GM12878 (cell line): ENCODE data around the gene OSBPL5.

Experiments used
- ATF2 ChIP-seq: IDR thresholded peaks from 2 replicates; pipeline ENCODE4 v1.6.1; 2012; ENCODE audit warnings: low read length, inconsistent platforms
- EP300 ChIP-seq, 2 experiments: fragments of 150-350 bp in 1 of 2; IDR thresholded peaks; 2 replicates each; pipeline ENCODE4 v1.6.1; 2011 to 2012; ENCODE audit warnings: low read depth in 2 of 2, low read length in 2 of 2, borderline replicate concordance in 1 of 2, improper control_type of control experiment in 1 of 2, inconsistent platforms in 1 of 2; ENCODE audit not compliant: control insufficient read depth in 1 of 2
- ESRRA ChIP-seq: IDR thresholded peaks from 2 replicates; pipeline ENCODE4 v1.6.1; 2012; ENCODE audit warnings: mild to moderate bottlenecking, low read length, improper control_type of control experiment
- EZH2 ChIP-seq: IDR thresholded peaks from 2 replicates; pipeline ENCODE4 v1.6.1; 2012; ENCODE audit warnings: low read depth, mild to moderate bottlenecking, control low read depth, inconsistent platforms, low read length, borderline replicate concordance; ENCODE audit not compliant: control insufficient read depth
- MXI1 ChIP-seq: fragments of 150-350 bp; IDR thresholded peaks from 2 replicates; pipeline ENCODE4 v1.6.1; 2011; ENCODE audit warnings: low read depth, mild to moderate bottlenecking, inconsistent platforms, low read length, improper control_type of control experiment
- NRF1 ChIP-seq: conservative IDR thresholded peaks from 2 replicates; pipeline ENCODE4 v1.6.1; 2011; ENCODE audit warnings: mild to moderate bottlenecking, low read depth, low read length, improper control_type of control experiment
- POLR2A ChIP-seq: IDR thresholded peaks from 2 replicates; pipeline ENCODE4 v1.6.1; 2011; ENCODE audit warnings: low read depth, mild to moderate bottlenecking, low read length
- POLR2AphosphoS5 ChIP-seq: IDR thresholded peaks from 2 replicates; pipeline ENCODE4 v1.6.1; 2011; ENCODE audit warnings: mild to moderate bottlenecking, low read length, inconsistent platforms
- RUNX3 ChIP-seq: IDR thresholded peaks from 2 replicates; pipeline ENCODE4 v1.6.1; 2012; ENCODE audit warnings: low read length, inconsistent platforms
- TAF1 ChIP-seq: IDR thresholded peaks from 2 replicates; pipeline ENCODE4 v1.6.1; 2011; ENCODE audit warnings: mild to moderate bottlenecking, low read depth, low read length, borderline replicate concordance
- ZBED1 ChIP-seq: IDR thresholded peaks from 2 replicates; pipeline ENCODE4 v1.6.1; 2016; ENCODE audit warnings: borderline replicate concordance
- ZNF384 ChIP-seq: IDR thresholded peaks from 2 replicates; pipeline ENCODE4 v1.6.1; 2012; ENCODE audit warnings: low read depth, mild to moderate bottlenecking, low read length, improper control_type of control experiment, borderline replicate concordance
- TF ChIP-seq, protein P1 (sequence below), 3 experiments: IDR thresholded peaks in 2 of 3; conservative IDR thresholded peaks in 1 of 3; 2 replicates each; pipeline ENCODE4 v1.5.1; 2011; ENCODE audit warnings: low read depth in 3 of 3, low read length in 3 of 3, mild to moderate bottlenecking in 3 of 3, control low read depth in 2 of 3, moderate library complexity in 2 of 3, inconsistent platforms in 1 of 3, mixed read lengths in 1 of 3; ENCODE audit not compliant: control insufficient read depth in 2 of 3, insufficient read depth in 1 of 3; ENCODE audit errors: extremely low read depth in 1 of 3

DNA sequence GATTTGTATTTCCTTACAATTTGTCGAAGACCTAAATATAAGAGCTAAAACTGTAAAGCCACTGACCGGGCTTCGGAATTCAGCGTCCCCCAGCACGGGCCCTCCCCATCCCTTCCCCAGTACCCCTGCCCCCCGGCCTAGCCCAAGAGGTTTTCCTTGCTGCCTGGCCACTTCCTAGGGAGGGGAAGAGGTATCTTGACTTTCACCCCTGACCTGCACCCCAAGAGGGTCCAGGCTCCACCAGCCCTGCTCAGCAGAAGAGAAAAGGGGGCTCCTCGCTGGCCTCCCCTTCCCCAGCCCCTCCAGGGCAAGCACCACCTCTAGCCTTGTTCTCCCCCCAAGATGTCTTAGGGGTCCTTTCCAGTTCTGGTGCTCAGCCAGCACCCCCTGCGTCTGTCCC is 81.8 kb downstream of the OSBPL5 start:
- no peak for TF ChIP-seq ZNF384
- no peak for TF ChIP-seq MXI1
- TF ChIP-seq, protein P1, sequence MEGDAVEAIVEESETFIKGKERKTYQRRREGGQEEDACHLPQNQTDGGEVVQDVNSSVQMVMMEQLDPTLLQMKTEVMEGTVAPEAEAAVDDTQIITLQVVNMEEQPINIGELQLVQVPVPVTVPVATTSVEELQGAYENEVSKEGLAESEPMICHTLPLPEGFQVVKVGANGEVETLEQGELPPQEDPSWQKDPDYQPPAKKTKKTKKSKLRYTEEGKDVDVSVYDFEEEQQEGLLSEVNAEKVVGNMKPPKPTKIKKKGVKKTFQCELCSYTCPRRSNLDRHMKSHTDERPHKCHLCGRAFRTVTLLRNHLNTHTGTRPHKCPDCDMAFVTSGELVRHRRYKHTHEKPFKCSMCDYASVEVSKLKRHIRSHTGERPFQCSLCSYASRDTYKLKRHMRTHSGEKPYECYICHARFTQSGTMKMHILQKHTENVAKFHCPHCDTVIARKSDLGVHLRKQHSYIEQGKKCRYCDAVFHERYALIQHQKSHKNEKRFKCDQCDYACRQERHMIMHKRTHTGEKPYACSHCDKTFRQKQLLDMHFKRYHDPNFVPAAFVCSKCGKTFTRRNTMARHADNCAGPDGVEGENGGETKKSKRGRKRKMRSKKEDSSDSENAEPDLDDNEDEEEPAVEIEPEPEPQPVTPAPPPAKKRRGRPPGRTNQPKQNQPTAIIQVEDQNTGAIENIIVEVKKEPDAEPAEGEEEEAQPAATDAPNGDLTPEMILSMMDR (IDR thresholded peaks at IDR 0.05 in 2 of 3, conservative IDR thresholded peaks at IDR 0.05 in 1 of 3; ENCODE audit: control insufficient read depth in 2 of 3, extremely low read depth in 1 of 3, insufficient read depth in 1 of 3, low read depth in 3 of 3, low read length in 3 of 3) = no peak
- no peak for TF ChIP-seq EZH2
- TF ChIP-seq EP300 (IDR thresholded peaks at IDR 0.05; ENCODE audit: borderline replicate concordance in 1 of 2, control insufficient read depth in 1 of 2, low read depth in 2 of 2, low read length in 2 of 2) = no peak
- TF ChIP-seq POLR2A = no peak
- TF ChIP-seq NRF1 = no peak
- TF ChIP-seq ZBED1 = no peak
- TF ChIP-seq ATF2 = no peak
- TF ChIP-seq RUNX3 = no peak
- no peak for TF ChIP-seq ESRRA
- no peak for TF ChIP-seq TAF1
- no peak for TF ChIP-seq POLR2AphosphoS5
